HG03064 (cell line): ENCODE data around the gene DENND6B.
"Not testable (repeated sequence)": the region's sequence is repeated elsewhere in the genome, so short reads cannot be mapped to it uniquely, and the experiment has no call there.

Experiments
- ATAC-seq: cut with Tn5 transposase; IDR thresholded peaks from one replicate; pipeline ENCODE4 v1.9.1; 2021; ENCODE audit warnings: low read depth; ENCODE audit not compliant: unreplicated experiment

The DENND6B gene

DNA sequence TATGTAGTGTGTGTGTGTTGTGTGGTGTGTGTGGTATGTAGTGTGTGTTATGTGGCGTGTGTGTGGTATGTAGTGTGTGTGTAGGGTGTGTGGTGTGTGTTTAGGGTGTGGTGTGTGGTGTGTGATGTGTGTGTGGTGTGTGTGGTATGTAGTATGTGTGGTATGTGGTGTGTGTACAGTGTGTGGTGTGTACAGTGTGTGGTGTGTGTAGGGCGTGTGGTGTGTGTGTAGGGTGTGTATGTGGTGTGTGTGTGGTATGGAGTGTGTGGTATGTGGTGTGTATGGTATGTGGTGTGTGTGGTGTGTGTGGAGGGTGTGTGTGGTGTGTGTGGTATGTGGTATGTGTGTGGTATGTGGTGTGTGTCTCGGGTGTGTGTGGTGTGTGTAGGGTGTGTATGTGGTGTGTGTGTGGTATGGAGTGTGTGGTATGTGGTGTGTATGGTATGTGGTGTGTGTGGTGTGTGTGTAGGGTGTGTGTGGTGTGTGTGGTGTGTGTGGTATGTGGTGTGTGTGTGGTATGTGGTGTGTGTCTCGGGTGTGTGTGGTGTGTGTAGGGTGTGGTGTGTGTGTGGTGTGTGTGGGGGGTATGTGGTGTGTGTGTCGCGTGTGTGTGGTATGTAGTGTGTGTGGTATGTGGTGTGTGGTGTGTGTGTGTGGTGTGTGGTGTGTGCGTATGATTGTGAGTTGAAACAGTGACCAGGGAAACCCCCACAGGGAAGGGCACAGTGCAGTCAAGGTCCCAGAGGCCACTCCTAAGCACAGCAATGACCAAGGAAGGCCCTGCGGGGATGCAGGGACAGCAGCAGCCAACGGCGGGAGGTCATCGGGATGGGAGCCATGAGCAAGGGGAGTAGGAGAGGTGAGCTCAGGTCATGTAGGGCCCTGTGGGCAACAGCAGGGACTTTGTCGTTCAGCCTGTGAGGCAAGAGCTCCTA is 13.4 kb upstream of the DENND6B start:
- ATAC-seq = no peak

DNA sequence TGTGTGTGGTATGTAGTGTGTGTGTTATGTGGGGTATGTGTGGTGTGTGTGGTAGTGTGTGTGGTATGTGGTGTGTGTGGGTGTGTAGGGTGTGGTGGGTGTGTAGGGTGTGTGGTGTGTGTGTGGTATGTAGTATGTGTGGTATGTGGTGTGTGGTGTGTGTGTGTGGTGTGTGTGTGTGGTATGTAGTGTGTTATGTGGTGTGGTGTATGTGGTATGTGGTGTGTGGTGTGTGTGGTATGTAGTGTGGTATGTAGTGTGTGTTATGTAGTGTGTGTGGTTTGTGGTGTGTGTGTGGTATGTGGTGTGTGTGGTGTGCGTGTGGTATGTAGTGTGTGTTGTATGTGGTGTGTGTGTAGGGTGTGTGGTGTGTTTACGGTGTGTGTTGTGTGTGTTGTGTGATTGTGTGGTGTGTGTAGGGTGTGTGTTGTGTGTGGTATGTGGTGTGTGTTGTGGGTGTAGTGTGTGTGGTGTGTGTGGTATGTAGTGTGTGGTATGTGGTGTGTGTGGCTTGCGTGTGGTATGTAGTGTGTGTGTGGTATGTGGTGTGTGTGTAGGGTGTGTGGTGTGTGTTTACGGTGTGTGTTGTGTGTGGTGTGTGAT is 12.1 kb upstream of the DENND6B start:
- no peak for ATAC-seq

DNA sequence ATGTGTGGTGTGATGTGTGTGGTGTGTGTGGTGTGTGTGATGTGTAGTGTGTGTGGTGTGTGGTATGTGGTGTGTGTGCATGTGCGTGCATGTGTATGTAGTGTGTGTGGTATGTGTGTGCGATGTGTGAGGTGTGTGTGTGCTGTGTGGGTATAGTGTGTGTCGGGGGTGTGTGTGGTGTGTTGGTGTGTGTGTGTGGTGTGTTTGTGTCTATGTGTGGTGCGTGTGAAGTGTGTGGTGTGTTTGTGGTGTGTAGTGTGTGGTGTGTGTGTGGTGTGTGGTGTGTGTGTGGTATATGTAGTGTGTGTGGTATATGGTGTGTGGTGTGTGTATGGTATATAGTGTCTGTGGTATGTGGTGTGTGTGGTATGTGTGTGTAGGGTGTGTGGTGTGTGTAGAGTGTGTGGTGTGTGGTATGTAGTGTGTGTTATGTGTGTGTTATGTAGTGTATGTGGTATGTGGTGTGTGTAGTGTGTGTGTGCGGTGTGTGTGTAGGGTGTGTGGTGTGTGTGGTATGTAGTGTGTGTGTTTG is 11.3 kb upstream of the DENND6B start:
- no peak for ATAC-seq

DNA sequence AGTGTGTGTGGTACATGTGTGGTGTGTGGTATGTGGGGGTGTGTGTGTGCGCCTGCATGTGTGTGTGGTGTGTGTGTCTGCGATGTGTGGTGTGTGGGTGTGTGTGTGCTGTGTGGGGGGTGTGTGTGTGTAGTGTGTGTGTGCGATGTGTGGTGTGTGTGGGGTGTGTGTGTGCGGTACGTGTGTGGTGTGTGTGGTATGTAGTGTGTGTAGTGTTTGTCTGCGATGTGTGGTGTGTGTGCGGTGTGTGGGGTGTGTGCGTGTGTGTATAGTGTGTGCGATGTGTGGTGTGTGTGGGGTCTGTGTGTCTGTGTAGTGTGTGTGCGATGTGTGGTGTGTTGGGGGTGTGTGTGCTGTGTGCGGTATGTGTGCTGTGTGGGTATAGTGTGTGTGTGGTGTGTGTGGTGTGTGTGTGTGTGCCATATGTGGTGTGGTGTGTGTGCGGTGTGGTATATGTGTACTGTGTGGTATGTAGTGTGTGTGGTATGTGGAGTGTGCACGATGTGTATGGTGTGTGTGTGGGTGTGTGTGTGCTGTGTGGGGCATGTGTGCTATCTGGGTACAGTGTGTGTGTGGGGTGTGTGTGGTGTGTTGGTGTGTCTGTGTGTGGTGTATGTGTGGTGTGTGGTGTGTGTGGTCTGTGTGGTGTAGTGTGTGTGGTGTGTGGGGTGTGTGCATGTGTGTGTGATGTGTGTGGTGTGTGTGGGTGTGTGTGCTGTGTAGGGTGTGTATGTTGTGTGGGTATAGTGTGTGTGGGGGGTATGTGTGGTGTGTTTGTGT is 10.6 kb upstream of the DENND6B start:
- ATAC-seq = no peak

DNA sequence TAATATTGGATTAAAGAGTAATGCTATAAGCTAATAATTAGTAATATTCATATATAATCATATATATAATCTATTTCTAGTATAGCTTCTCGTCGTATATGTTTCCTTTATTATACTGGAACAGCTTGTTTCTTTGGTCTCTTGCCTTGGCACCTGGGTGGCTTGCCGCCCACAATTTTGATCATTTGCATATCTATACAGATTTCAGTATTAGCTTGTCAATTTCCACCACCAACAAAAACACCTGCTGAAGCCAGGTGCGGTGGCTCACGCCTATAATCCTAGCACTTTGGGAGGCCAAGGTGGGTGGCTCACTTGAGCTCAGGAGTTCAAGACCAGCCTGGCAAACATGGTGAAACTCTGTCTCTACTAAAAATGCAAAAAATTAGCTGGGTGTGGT is 7.6 kb upstream of the DENND6B start:
- ATAC-seq = not testable (repeated sequence)

DNA sequence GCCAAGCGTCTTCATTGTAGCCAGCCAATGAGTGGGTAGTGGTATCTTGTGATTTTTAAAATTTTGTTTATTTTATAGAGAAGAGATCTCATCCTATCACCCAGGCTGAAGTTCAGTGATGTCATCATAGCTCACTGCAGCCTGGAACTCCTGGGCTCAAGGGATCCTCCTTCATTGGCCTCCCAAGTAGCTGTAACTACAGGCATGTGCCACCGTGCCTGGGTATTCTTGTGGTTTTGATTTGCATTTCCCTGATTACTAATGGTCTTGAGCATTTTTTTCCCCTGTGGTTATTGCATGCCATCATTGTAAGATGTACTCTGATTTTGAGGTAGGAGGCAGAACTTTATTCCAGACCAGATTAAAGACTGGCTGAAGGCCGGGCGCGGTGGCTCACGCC is 2.4 kb upstream of the DENND6B start:
- no peak for ATAC-seq

DNA sequence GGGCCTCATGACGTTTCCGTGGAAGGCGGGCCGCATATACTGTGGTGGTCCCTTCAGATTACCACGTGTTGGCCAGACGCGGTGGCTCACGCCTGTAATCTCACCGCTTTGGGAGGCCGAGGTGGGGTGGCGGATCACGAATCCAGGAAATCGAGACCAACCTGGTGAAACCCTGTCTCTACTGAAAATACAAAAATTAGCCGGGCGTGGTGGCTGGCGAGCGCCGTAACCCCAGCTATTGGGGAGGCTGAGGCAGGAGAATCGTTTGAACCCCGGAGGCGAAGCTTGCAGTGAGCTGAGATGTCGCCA is 853 bp upstream of the DENND6B start:
- ATAC-seq = no peak

DNA sequence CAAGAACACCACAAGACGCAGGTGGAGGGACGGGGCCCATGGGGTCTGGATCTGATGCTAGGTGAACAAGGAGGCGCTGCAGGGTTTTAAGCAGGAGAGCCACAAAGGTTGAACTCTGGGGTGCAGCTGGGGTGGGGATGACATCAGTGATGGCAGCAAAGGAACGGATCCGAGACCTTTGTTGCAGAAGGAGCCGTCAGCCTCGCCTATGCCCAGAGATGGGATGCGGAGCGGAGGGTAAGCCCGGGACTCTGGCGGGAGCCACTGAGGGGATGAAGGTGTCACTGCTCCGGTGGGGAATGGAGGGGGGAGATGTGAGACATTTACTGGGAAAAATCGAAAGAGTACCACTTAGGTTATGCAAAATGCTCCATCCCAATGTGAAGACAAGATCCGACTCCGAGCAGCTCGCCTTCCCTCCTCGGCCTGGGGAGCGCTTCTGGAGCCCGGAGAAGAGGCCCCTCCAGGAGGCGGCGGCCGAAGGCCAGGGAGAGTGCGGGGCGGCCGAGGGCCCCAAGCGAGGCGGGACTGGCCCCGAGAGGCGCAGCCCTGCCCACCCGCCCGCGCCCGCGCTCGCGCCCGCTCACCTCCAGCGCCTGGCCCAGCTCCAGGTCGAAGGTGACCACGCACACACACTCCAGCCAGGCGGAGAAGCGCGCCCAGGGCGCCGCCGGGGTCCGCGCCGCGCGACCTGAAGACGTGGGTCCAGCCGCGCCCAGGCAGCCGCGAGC is 422 bp downstream of the DENND6B start:
- no peak for ATAC-seq

DNA sequence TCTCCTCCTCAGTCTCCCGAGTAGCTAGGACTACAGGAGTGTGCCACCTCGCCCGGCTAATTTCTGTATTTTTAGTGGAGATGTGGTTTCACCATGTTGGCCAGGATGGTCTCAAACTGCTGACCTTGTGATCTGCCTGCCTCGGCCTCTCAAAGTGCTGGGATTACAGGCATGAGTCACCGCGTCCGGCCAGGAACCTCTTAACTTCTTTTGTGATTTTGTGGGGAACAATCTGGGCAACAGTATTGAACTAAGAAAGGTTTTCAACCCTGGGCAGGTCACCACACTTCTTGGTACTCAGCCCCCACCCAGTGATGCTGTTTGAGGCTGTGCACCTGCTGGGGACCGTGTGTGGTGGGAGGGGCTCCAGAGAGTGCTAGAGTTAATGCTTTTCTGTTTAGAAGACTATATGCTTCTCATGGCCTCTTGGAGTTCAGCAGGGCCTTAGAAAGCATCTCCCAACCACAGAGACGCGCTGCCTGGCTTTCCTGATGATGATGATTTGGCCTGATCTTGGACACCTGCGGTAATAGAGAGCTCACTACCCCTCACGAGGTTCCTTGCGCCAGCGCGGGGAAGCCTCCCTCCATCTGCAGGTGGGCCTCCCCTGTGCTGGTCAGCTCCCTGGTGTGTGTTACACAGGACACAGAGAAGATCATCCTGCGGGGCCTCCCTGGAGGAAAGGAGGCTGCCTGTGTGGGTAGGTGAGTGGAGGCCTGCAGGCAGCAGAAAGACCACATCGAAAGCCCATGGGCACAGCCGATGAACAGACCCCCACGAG is 1.2 kb downstream of the DENND6B start:
- no peak for ATAC-seq

DNA sequence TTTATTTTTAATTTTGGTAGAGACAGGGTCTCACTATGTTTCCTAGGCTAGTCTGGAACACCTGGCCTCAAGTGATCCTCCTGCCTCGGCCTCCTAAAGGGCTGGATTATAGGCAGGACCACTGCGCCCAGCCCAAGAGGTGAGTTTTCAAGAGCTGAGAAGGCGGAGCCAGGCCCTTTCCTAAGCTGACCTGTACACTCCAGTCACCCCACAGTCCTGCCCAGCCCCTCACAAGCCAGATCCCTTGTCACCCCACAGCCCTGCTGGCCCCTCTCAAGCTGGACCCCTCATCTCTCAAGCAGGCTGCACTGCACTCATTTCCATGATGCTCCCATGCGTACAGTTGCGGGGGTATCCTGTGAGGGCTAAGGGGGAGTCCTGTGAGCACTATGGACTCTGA is 2.9 kb downstream of the DENND6B start:
- no peak for ATAC-seq

DNA sequence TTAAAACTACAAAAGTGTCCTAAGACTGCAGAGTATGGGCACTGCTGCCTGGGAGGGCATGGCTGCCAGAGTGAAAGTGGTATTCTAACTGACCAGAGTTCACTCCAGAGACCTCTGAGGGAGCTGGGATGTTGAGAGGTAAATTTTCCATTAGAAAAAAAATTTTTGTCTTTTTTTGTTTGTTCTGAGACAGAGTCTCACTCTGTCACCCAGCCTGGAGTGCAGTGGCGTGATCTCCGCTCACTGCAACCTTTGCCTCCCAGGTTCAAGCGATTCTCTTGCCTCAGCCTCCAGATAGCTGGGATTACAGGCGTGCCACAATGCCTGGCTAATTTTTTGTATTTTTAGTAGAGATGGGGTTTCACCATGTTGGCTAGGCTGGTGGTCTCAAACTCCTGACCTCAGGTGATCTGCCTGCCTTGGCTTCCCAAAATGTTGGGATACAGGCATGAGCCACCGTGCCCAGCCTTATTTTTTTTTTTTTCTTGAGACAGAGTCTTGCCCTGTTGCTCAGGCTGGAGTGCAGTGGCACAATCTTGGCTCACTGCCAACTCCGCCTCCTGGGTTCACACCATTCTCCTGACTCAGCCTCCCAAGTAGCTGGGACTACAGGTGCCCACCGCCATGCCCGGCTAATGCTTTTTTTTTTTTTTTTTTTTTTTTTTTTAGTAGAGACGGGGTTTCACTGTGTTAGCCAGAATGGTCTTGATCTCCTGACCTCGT is 4.3 kb downstream of the DENND6B start:
- ATAC-seq = not testable (repeated sequence)

DNA sequence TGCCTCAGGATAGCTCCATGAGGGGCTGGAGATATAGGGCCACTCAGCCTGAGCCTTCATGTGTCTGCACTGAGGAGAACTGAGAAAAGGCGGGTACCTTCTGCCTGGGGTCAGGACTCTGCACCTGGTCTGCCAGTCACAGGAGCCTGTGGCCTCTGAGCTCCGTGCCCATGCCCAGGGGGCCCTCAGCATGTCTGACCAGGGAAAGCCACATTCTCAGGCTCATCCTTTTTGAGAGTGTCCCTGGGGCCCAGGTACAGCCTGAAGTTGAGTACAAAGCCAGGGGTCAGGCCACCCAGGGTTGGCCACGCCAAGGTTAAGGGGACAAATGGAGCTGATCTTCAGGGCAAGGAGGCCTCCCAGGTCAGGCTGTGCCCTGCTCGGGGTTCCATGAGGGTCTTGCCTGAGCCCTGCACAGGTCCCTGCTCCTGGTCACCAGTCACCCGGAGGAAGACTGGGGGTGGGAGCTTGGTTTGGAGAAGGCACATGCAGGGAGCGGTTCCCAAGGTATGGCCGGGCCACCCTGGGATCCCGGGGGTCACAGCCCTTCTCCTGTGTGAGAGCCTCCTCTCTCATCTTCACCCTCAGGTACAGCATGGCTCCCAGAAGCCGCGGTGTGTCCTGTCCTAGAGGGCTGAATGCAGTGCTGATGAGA is 6.0 kb downstream of the DENND6B start:
- ATAC-seq = no peak

DNA sequence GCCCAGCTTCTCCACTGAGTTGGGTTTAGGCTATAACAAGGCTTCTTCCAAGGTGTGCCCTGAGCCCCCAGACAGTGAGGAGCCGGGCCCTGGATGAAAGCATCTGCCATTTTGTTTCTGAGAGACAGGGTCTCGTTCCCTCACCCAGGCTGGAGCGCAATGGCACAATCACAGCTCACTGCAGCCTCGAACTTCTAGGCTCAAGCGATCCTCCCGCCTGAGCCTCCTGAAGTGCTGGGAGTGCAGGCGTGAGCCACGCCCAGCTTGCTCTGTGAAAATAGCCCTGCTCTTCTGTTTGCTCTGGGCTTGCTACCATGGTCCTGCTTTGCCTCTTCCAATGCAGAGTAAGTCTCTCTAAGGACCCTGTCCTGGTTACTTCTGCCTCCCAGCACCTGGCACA is 6.7 kb downstream of the DENND6B start:
- no peak for ATAC-seq

DNA sequence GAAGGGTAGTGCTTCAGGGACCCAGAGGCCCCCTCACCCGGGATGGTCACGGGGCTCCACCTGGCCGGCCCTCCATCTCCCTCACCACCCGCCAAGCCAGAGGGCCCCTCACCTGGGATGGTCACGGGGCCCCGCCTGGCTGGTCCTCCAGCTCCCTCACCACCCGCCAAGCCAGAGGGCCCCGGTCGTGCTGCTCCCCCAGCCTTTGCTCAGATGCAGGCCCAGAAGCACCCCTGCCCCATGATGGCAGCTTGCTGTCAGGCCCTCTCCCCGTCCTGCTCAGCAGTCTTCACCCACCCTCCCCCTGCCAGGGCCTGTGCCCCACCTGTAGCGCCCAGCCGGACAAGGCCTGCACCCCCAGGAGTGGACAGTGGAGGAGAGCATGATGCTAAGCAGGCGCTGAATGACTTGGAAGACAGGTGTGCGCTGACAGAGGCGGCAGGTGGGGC is 7.3 kb downstream of the DENND6B start:
- no peak for ATAC-seq

DNA sequence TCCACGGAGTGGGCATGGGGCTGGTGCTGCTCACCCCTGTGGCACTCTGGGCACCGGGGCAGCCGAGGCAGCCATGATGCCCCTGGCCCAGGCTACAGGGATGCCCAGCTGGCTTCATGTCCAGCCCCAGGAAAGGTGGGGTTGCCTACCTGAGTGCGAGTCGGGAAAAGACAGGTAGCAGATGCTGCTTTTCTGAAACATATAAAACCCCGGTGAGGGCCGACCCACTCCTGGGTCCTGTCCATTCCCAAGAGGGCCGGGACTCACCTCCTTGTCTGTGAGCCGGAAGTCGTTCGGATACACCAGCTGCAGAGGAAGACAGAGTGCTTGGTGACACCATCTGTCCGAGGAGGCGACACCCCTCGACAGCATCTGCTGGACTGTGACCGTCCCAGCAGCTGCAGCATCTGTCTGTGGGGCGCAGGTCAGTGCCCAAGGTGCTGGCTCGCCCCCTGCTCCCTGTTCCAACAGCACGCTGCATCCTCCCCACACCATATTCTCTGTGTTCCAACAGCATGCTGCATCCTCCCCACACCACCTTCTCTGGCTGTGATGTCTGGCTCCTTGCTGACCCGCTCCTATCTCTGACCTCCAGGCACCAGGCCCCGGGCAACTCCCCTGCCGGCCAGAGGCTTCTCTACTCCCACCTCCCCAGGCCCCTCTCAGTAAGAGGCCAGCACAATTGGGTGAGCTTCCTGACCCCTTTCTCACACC is 8.0 kb downstream of the DENND6B start:
- ATAC-seq = no peak

DNA sequence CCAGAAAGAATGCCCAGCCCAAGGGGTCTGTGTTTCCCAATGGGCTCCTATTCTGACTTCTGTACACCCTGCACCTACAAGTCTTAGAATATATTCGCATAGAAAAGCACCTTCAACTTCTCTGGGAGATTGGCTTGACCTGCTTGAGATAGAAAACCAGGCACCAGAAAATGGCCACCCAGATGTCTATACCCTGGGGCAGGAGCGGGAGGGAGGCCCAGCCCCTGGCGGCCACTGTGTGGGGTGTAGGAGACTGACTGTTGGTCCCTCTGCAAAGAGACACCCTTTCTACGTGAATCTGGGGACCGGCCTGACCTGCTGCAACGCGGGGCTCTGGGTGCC is 8.5 kb downstream of the DENND6B start:
- ATAC-seq = no peak

DNA sequence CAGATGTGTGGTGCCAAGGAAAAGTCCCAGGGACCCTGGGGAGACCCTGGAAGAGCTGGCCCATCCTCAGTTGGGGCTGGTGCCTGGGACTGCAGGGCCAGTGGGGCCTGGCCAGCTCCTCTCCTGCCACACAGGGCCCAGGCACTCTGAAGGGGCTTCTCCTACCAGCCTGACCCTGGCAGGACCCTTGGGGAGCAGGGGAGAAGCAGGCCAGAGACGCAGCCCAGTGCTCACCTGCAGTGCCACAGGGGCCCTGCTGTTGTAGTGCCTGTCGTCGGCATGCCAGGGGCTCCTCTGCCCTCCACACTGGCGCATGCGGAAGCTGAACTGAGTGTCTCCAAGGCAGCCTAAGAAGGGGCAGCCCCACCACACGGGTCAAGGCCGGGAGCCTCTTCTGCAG is 9.1 kb downstream of the DENND6B start:
- ATAC-seq = no peak

DNA sequence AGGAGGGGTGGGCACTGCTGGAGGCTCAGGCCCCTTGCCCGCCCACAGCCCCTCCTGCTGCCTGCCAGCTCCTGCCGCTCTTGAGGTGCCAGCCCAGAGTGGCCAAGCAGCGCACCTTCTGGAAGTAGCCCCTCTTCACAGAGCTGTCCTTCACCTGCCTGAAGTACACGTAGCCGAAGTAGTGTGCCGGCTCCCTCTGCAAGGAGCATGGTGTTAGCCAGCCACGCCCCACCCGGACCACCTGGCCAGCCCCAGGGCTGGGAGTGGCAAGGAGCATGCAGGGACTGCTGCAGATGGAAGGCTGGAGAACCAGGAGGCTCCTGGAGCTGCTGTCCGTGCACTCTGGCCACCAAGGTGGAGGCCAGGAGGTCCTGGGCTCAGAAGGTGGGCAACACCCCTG is 9.6 kb downstream of the DENND6B start:
- no peak for ATAC-seq
